ENCODE results near the gene ITGA8.

GRCh38 chr10:15695852-15696251, 23.9 kb downstream of the ITGA8 start:
- TF ChIP-seq YY1 (IDR thresholded peaks at IDR 0.05; ENCODE audit: insufficient read depth, insufficient read length) (no peak), ZNF274 (IDR thresholded peaks at IDR 0.05; ENCODE audit: low read depth, low read length) (no peak)

All from NT2/D1 (cell line).